Common myeloid progenitor, CD34-positive (primary cell): ENCODE measurements around the gene HLA-DRB5.

Source experiments
- CTCF ChIA-PET: fragments of 350-600 bp; sonication (Branson Sonifier 250); formaldehyde crosslinking; loops from one replicate; lab custom pipeline; 2021; ENCODE audit warnings: antibody characterized with exemption; lab: Charles Lee
- POLR2A ChIA-PET: fragments of 350-600 bp; sonication (Branson Sonifier 250); formaldehyde crosslinking; loops from one replicate; lab custom pipeline; 2021; ENCODE audit warnings: antibody characterized with exemption; lab: Charles Lee
- DNase-seq, 3 donors: peaks; one replicate each; pipeline versions ENCODE4 v3.0.0 to v3.0.0-alpha.2; 2013
- H3K27ac ChIP-seq, 2 experiments: 1 replicate in 1 of 2; 2 replicates in 1 of 2; pipeline ENCODE4 v1.7.0; 2013; ENCODE audit warnings: inconsistent platforms in 2 of 2, low read length in 2 of 2, mild to moderate bottlenecking in 2 of 2, low read depth in 1 of 2, moderate library complexity in 1 of 2; ENCODE audit not compliant: severe bottlenecking in 2 of 2, insufficient read depth in 1 of 2, poor library complexity in 1 of 2
- H3K27me3 ChIP-seq, 5 experiments: replicated peaks in 2 of 5; 1 replicate in 3 of 5; 2 replicates in 2 of 5; pipeline versions ENCODE4 v1.6.1 to v1.7.0; 2013; ENCODE audit warnings: low read length in 4 of 5, mild to moderate bottlenecking in 2 of 5, moderate library complexity in 2 of 5, inconsistent platforms in 1 of 5; ENCODE audit not compliant: insufficient read depth in 5 of 5, control insufficient read depth in 4 of 5
- H3K36me3 ChIP-seq, 4 experiments: 1 replicate in 2 of 4; 2 replicates in 2 of 4; pipeline versions ENCODE4 v1.6.1 to v1.7.0; 2013; ENCODE audit warnings: low read length in 3 of 4, control low read depth in 1 of 4, mild to moderate bottlenecking in 1 of 4; ENCODE audit not compliant: control insufficient read depth in 4 of 4, insufficient read depth in 4 of 4
- H3K4me1 ChIP-seq, 4 experiments: 1 replicate in 3 of 4; 2 replicates in 1 of 4; pipeline versions ENCODE4 v1.6.1 to v1.7.1; 2013; ENCODE audit warnings: low read length in 3 of 4, mild to moderate bottlenecking in 3 of 4, control low read depth in 1 of 4, inconsistent platforms in 1 of 4, moderate library complexity in 1 of 4; ENCODE audit not compliant: control insufficient read depth in 4 of 4, insufficient read depth in 4 of 4; ENCODE audit errors: control extremely low read depth in 1 of 4
- H3K4me3 ChIP-seq, 7 experiments: 1 replicate in 4 of 7; 2 replicates in 3 of 7; pipeline versions ENCODE4 v1.5.1 to v1.7.0; 2013; ENCODE audit warnings: mild to moderate bottlenecking in 7 of 7, low read length in 6 of 7, moderate library complexity in 6 of 7, inconsistent platforms in 2 of 7, low read depth in 2 of 7, control low read depth in 1 of 7; ENCODE audit not compliant: insufficient read depth in 4 of 7, control insufficient read depth in 1 of 7; ENCODE audit errors: extremely low read depth in 1 of 7
- H3K9me3 ChIP-seq, 5 experiments: 1 replicate in 4 of 5; 2 replicates in 1 of 5; pipeline versions ENCODE4 v1.6.1 to v1.7.1; 2013; ENCODE audit warnings: low read length in 4 of 5, mild to moderate bottlenecking in 2 of 5, inconsistent platforms in 1 of 5, low read depth in 1 of 5, moderate library complexity in 1 of 5; ENCODE audit not compliant: control insufficient read depth in 4 of 5, insufficient read depth in 2 of 5; ENCODE audit errors: control extremely low read depth in 1 of 5
- WGBS: methylation state at CpG from one replicate; pipeline ENCODE4 v1.1.5; 2013; ENCODE audit not compliant: insufficient coverage; 5-methylcytosine and 5-hydroxymethylcytosine counted together

Gene HLA-DRB5

DNA sequence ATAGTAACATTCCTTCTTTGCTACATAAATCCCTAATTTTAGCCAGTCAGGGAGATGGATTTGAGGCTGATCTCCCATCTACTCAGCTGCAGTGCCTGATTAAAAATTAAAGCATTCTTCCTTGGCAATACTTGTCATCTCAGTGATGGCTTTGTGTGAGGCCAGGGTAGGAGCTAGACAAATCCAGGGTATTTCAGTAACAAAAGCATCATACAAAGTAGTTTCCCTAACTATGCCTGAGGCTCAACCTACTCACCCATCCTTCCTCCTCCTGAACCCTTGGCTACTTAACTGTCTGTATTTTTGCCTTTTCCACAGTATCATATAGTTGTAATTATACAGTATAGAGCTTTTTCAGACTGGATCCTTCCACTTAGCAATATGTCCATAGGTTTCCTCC lies 37.7 kb downstream of the HLA-DRB5 start:
- no peaks in the 10 kb centered on the region for H3K27me3 ChIP-seq
- no peak overlapping the region for H3K27ac ChIP-seq
- ChIA-PET POLR2A (no interaction called here), CTCF (no interaction called here)
- DNase-seq, result no peak
- H3K9me3 ChIP-seq, result no peaks in the 10 kb centered on the region
- H3K36me3 ChIP-seq, result no peaks in the 10 kb centered on the region
- no peak overlapping the region for H3K4me3 ChIP-seq
- peaks cover 0 to 6% (median 0%) of the 10 kb centered on the region in 4 experiments for H3K4me1 ChIP-seq

DNA sequence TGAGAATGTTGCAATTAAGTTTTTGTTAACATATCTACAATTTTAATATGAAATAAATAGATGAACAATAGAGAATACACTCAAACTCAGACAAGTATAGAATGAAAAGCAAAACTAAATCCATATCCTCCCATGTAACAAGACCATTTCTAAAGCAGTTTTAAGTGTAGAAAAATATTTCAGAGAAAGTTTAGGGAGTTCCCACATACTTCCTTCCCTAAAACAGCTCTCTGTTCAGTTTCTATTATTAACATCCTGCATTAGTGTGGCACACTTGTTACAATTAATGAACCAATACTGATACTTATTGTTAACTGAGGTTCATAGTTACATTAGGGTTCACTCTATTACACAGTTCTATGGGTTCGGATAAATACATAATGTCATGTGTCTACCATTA lies 38.4 kb downstream of the HLA-DRB5 start:
- no peak for DNase-seq
- ChIA-PET CTCF (no interaction called here), POLR2A (no interaction called here)
- Histone ChIP-seq H3K4me3 (no peak overlapping the region), H3K36me3 (no peaks in the 10 kb centered on the region), H3K4me1 (peaks cover 0 to 6% (median 0%) of the 10 kb centered on the region in 4 experiments), H3K27me3 (no peaks in the 10 kb centered on the region), H3K9me3 (no peaks in the 10 kb centered on the region), H3K27ac (no peak overlapping the region)
- no CpG with 5 or more reads among the region's 1 CpG for WGBS

DNA sequence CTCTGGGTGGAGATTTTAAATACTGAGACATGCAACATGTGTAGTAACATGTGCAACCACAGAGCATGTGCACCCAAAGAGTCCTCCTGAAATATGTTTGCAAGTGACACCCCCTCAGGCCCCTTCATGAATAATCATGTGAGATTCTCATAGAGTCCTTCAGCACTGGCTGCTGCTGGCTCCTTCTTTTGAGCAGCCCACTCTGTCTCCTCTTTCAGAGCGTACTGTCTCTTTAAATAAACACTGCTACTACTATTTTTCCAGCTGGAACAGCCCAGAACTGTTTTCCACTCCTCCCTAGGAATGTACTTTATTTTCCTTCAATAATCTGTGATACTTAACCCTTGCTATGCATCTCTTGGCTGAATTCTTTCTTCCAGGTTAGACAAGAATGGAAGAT lies 42.0 kb downstream of the HLA-DRB5 start:
- WGBS, result 54% methylated on average over 1 of the region's 1 CpG
- no peaks in the 10 kb centered on the region for H3K27me3 ChIP-seq

DNA sequence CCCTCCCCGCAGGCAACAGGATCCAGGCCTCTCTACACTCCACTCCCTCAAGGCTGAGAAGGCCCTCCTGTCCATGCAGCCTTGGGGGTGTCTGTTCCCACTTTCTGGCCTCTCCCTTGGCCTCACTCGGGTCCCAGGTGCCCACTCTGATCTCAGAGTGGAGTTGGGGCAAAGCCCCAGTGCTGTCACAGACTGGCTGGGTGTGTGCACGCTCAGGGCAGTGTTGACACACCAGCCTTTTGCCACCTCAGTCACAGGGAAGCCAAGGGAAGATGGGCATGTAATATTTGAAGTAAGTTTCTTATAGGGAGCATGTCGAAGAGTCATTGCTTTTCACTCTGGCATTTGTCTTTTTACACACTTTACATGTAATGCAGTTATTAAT lies 45.5 kb downstream of the HLA-DRB5 start:
- H3K27me3 ChIP-seq, result no peaks in the 10 kb centered on the region
- no peaks in the 10 kb centered on the region for H3K9me3 ChIP-seq
- H3K27ac ChIP-seq, result no peak overlapping the region
- no peak overlapping the region for H3K4me3 ChIP-seq
- no peaks in the 10 kb centered on the region for H3K36me3 ChIP-seq
- CTCF ChIA-PET, result no interaction called here
- POLR2A ChIA-PET, result no interaction called here
- no peak for DNase-seq
- WGBS, result 78% methylated on average over 4 of the region's 4 CpGs
- H3K4me1 ChIP-seq, result no peaks in the 10 kb centered on the region

More for the DNA sequence above, 42.0 kb downstream of the HLA-DRB5 start:
- CTCF ChIA-PET, result no interaction called here
- H3K4me3 ChIP-seq, result no peak overlapping the region
- no peaks in the 10 kb centered on the region for H3K9me3 ChIP-seq
- peaks cover 0 to 6% (median 0%) of the 10 kb centered on the region in 4 experiments for H3K4me1 ChIP-seq
- no peaks in the 10 kb centered on the region for H3K36me3 ChIP-seq
- POLR2A ChIA-PET, result no interaction called here
- no peak for DNase-seq
- no peak overlapping the region for H3K27ac ChIP-seq

DNA sequence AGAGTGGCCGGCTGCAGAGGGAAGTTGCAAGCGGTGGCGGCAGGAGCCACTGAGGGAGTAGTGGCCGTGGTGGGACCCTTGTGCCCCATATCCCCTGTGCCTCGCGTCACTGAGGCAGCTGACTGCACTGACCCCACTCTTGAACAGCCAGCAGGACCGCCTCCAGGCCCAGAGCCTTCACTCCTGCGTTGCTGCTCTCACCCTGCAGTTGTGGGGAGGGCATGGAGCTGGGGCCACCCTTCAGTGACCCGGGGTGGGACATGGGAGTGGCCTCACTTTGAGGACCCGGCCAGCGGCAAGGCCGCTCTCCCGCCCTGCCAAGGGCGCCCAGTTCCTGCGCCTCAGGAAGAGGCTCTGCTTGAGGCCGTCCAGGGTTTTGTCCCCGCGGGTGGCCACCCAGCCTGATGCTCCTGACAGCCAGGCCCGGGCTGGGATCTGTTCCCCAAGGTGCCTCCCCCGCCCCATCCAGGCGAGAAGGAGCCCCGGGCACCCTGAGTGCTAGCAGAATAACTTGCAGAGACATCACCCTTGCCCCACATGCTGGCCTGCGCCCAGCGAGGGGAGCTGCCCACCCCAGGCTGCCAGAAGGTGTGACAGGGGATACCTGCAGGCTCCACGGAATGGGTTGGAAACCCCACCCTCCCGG lies 46.0 kb downstream of the HLA-DRB5 start:
- DNase-seq, result no peak
- H3K9me3 ChIP-seq, result peaks cover 0 to 3% (median 0%) of the 10 kb centered on the region in 5 experiments
- H3K36me3 ChIP-seq, result no peaks in the 10 kb centered on the region
- H3K4me3 ChIP-seq, result no peak overlapping the region
- H3K27me3 ChIP-seq, result no peaks in the 10 kb centered on the region
- ChIA-PET CTCF (no interaction called here), POLR2A (no interaction called here)
- H3K27ac ChIP-seq, result no peak overlapping the region
- WGBS, result 84% methylated on average over 26 of the region's 26 CpGs
- H3K4me1 ChIP-seq, result no peaks in the 10 kb centered on the region

DNA sequence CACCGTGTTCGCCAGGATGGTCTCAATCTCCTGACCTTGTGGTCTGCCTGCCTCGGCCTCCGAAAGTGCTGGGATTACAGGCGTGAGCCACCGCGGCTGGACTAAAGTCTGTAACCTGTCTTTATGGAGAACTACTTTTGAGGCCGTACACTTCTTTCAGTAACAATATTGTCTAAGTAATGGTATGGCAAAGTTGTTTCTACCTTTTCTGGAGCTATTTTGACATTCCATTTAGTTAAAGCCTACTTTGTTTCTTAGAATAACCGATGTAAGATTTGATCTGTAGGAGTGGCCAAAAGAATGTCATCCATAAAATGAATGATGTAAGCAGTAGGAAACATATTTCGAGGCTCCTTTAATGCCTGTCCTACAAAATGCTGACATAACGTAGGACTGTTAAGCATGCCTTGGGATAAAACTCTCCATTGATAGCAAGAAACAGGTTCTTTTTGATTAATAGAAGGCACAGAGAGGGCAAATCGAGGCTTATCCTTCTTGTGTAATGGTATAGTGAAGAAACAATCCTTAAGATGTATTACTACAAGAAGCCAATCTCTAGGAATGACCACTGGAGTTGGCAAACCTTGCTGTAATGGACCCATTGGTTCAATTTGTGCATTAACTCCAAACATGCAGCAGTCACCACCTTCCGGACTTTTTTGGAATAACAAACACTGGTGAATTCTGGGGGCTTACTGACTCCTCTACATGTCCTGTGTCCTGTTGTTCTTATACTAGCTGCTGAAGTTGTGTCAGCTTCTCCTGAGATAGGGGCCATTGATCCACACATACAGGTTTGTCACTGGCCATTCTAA lies 54.5 kb downstream of the HLA-DRB5 start:
- CTCF ChIA-PET, result no interaction called here
- Histone ChIP-seq H3K9me3 (peaks cover 0 to 11% (median 4%) of the 10 kb centered on the region in 5 experiments), H3K4me1 (peaks cover 0 to 11% (median 7%) of the 10 kb centered on the region in 4 experiments), H3K36me3 (no peaks in the 10 kb centered on the region), H3K27me3 (no peaks in the 10 kb centered on the region), H3K4me3 (no peak overlapping the region), H3K27ac (no peak overlapping the region)
- WGBS, result 82% methylated on average over 9 of the region's 13 CpGs
- DNase-seq, result no peak
- POLR2A ChIA-PET, result no interaction called here
